ENCODE results near the gene FXYD6. TPM values are rescaled to one million over a fixed set of nuclear protein-coding genes. Genes with fewer than 3 reads are reported as not detected.
A peak's percentile ranks its signal among the peaks of the same experiment; 100 is the strongest.

Gene FXYD6
- total and polyA plus RNA-seq, 4 donors: 4.7 to 22.5 (median 12.3) TPM

DNA sequence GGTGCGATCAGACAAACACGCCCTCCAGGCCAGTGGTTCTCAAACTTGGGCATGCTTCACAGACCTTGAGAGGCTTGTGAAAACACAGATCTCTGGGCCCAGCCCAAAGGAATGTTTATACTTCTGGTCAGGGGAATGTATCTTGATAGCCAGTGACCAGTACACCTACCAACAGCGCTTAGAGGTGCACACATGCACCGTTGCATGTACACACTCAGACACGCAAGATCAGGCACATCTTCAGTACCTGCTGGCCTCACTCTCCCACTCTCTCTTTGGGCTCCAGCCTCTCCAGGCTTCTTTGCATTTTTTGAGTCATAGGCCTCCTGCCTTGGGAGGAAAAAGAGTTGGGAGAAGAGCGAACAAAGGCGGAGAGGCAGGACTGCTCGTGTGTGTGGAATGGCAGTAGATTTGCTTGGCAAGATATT lies 11.7 kb upstream of the FXYD6 start:
- no peaks in the 10 kb centered on the region for H3K36me3 ChIP-seq (ENCODE audit: control insufficient read depth in 4 of 4, insufficient read depth in 3 of 4, low read depth in 1 of 4, low read length in 3 of 4)
- peak; percentile 17 for DNase-seq (ENCODE audit: low spot score)
- 70% methylated on average over 8 of the region's 8 CpGs for WGBS
- peaks cover 0 to 3% (median 0%) of the 10 kb centered on the region in 4 donors for H3K27me3 ChIP-seq (ENCODE audit: control insufficient read depth in 4 of 4, insufficient read depth in 4 of 4, low read length in 3 of 4)
- TF ChIP-seq FOXA2 (IDR thresholded peaks at IDR 0.05): no peak
- TF ChIP-seq, protein P1, sequence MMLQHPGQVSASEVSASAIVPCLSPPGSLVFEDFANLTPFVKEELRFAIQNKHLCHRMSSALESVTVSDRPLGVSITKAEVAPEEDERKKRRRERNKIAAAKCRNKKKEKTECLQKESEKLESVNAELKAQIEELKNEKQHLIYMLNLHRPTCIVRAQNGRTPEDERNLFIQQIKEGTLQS (IDR thresholded peaks at IDR 0.05): no peak
- TF ChIP-seq HNF4A (conservative IDR thresholded peaks at IDR 0.05): no peak
- TF ChIP-seq, protein P2, sequence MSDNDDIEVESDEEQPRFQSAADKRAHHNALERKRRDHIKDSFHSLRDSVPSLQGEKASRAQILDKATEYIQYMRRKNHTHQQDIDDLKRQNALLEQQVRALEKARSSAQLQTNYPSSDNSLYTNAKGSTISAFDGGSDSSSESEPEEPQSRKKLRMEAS (IDR thresholded peaks at IDR 0.05): no peak
- no peak overlapping the region for H3K27ac ChIP-seq (ENCODE audit: low read depth in 1 of 2, low read length in 2 of 2)
- no peak overlapping the region for H3K9ac ChIP-seq (ENCODE audit: low read depth in 1 of 2, low read length in 2 of 2)
- H3K4me3 ChIP-seq (ENCODE audit: low read depth in 1 of 3, low read length in 3 of 3): no peak overlapping the region
- no peaks in the 10 kb centered on the region for H3K9me3 ChIP-seq (ENCODE audit: control insufficient read depth in 4 of 4, low read length in 3 of 4)
- no peaks in the 10 kb centered on the region for H3K4me1 ChIP-seq (ENCODE audit: control insufficient read depth in 4 of 4, insufficient read depth in 4 of 4, low read length in 3 of 4)

DNA sequence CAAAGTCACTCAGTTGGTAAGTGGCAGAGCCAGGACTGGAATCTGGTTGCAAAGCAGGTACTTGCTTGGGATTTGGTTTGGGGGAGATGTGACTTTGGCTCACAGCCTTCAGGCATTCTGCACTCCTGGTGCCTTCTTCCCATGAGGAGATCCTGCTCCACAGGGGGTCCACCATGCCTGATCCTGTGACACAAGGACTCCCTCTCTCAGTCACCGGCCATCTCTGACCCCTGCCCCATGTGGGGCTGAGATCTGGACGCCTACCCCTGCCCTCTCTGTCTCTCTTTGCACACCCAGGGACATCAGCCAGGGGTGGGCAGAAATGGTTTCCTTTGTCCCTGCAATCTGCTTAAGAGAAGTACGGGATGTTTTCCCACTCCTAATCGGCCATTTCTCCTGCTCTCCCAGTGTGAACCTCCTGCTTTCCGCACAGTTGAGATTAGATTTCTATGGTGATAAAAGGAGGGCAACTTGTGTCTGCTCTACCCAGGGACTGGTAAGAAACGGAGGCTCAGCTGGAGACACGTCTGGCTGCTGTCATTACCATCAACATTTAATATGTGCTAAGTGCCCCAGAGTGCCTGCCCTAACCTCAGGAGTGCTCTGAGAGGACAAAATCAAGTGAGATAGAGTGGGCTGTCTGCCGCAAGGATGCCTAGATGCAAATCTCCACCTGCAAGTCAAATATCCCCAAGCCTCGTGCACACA lies 11.1 kb upstream of the FXYD6 start:
- DNase-seq (ENCODE audit: low spot score): no peak
- Histone ChIP-seq H3K27ac (ENCODE audit: low read depth in 1 of 2, low read length in 2 of 2) (no peak overlapping the region), H3K9ac (ENCODE audit: low read depth in 1 of 2, low read length in 2 of 2) (no peak overlapping the region), H3K4me1 (ENCODE audit: control insufficient read depth in 4 of 4, insufficient read depth in 4 of 4, low read length in 3 of 4) (no peaks in the 10 kb centered on the region), H3K27me3 (ENCODE audit: control insufficient read depth in 4 of 4, insufficient read depth in 4 of 4, low read length in 3 of 4) (peaks cover 0 to 2% (median 0%) of the 10 kb centered on the region in 4 donors), H3K36me3 (ENCODE audit: control insufficient read depth in 4 of 4, insufficient read depth in 3 of 4, low read depth in 1 of 4, low read length in 3 of 4) (no peaks in the 10 kb centered on the region), H3K4me3 (ENCODE audit: low read depth in 1 of 3, low read length in 3 of 3) (no peak overlapping the region), H3K9me3 (ENCODE audit: control insufficient read depth in 4 of 4, low read length in 3 of 4) (no peaks in the 10 kb centered on the region)
- TF ChIP-seq, protein P3, sequence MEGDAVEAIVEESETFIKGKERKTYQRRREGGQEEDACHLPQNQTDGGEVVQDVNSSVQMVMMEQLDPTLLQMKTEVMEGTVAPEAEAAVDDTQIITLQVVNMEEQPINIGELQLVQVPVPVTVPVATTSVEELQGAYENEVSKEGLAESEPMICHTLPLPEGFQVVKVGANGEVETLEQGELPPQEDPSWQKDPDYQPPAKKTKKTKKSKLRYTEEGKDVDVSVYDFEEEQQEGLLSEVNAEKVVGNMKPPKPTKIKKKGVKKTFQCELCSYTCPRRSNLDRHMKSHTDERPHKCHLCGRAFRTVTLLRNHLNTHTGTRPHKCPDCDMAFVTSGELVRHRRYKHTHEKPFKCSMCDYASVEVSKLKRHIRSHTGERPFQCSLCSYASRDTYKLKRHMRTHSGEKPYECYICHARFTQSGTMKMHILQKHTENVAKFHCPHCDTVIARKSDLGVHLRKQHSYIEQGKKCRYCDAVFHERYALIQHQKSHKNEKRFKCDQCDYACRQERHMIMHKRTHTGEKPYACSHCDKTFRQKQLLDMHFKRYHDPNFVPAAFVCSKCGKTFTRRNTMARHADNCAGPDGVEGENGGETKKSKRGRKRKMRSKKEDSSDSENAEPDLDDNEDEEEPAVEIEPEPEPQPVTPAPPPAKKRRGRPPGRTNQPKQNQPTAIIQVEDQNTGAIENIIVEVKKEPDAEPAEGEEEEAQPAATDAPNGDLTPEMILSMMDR (IDR thresholded peaks at IDR 0.05; ENCODE audit: low read depth, low read length, missing input control): no peak
- TF ChIP-seq, protein P4, sequence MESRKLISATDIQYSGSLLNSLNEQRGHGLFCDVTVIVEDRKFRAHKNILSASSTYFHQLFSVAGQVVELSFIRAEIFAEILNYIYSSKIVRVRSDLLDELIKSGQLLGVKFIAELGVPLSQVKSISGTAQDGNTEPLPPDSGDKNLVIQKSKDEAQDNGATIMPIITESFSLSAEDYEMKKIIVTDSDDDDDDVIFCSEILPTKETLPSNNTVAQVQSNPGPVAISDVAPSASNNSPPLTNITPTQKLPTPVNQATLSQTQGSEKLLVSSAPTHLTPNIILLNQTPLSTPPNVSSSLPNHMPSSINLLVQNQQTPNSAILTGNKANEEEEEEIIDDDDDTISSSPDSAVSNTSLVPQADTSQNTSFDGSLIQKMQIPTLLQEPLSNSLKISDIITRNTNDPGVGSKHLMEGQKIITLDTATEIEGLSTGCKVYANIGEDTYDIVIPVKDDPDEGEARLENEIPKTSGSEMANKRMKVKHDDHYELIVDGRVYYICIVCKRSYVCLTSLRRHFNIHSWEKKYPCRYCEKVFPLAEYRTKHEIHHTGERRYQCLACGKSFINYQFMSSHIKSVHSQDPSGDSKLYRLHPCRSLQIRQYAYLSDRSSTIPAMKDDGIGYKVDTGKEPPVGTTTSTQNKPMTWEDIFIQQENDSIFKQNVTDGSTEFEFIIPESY (IDR thresholded peaks at IDR 0.05): no peak
- TF ChIP-seq YY1 (IDR thresholded peaks at IDR 0.05) (no peak), HNF4A (conservative IDR thresholded peaks at IDR 0.05) (no peak), FOXA2 (IDR thresholded peaks at IDR 0.05) (no peak), SP1 (IDR thresholded peaks at IDR 0.05) (no peak), NR2F2 (IDR thresholded peaks at IDR 0.05) (no peak), EGR1 (IDR thresholded peaks at IDR 0.05; ENCODE audit: low read depth in 2 of 2) (no peak)
- TF ChIP-seq, protein P1 (IDR thresholded peaks at IDR 0.05): no peak
- WGBS: 48% methylated on average over 9 of the region's 9 CpGs

DNA sequence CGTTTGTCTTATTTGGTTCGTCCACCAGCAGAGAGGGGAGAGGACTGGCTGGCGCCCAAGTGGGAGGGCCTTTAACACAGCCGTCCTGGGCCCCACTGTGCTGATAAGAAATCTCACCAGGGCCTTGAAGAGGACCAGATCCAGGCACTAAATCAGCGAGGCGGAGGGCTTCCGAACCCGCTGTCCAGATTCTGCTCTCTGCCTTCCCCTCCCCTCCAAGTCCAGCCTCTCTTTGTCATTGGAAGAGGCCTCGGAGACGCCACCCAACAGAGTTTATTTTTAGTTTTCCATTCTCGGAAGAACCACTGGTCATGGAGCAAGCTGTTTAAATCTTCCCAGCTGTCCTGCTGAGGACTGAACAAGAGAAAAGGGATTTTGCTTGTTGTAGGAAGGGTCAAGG lies 9.3 kb upstream of the FXYD6 start:
- Histone ChIP-seq H3K9ac (ENCODE audit: low read depth in 1 of 2, low read length in 2 of 2) (no peak overlapping the region), H3K27ac (ENCODE audit: low read depth in 1 of 2, low read length in 2 of 2) (peak overlapping the region; percentile 32 to 50), H3K27me3 (ENCODE audit: control insufficient read depth in 4 of 4, insufficient read depth in 4 of 4, low read length in 3 of 4) (peaks cover 0 to 3% (median 0%) of the 10 kb centered on the region in 4 donors), H3K4me3 (ENCODE audit: low read depth in 1 of 3, low read length in 3 of 3) (no peak overlapping the region), H3K4me1 (ENCODE audit: control insufficient read depth in 4 of 4, insufficient read depth in 4 of 4, low read length in 3 of 4) (no peaks in the 10 kb centered on the region), H3K36me3 (ENCODE audit: control insufficient read depth in 4 of 4, insufficient read depth in 3 of 4, low read depth in 1 of 4, low read length in 3 of 4) (no peaks in the 10 kb centered on the region), H3K9me3 (ENCODE audit: control insufficient read depth in 4 of 4, low read length in 3 of 4) (no peaks in the 10 kb centered on the region)
- 42% methylated on average over 11 of the region's 11 CpGs for WGBS
- no peak for DNase-seq (ENCODE audit: low spot score)
- TF ChIP-seq, protein P5, sequence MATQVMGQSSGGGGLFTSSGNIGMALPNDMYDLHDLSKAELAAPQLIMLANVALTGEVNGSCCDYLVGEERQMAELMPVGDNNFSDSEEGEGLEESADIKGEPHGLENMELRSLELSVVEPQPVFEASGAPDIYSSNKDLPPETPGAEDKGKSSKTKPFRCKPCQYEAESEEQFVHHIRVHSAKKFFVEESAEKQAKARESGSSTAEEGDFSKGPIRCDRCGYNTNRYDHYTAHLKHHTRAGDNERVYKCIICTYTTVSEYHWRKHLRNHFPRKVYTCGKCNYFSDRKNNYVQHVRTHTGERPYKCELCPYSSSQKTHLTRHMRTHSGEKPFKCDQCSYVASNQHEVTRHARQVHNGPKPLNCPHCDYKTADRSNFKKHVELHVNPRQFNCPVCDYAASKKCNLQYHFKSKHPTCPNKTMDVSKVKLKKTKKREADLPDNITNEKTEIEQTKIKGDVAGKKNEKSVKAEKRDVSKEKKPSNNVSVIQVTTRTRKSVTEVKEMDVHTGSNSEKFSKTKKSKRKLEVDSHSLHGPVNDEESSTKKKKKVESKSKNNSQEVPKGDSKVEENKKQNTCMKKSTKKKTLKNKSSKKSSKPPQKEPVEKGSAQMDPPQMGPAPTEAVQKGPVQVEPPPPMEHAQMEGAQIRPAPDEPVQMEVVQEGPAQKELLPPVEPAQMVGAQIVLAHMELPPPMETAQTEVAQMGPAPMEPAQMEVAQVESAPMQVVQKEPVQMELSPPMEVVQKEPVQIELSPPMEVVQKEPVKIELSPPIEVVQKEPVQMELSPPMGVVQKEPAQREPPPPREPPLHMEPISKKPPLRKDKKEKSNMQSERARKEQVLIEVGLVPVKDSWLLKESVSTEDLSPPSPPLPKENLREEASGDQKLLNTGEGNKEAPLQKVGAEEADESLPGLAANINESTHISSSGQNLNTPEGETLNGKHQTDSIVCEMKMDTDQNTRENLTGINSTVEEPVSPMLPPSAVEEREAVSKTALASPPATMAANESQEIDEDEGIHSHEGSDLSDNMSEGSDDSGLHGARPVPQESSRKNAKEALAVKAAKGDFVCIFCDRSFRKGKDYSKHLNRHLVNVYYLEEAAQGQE (IDR thresholded peaks at IDR 0.05): no peak
- TF ChIP-seq, protein P4 (IDR thresholded peaks at IDR 0.05): no peak
- TF ChIP-seq, protein P3 (IDR thresholded peaks at IDR 0.05; ENCODE audit: low read depth, low read length, missing input control): no peak
- TF ChIP-seq JUND (IDR thresholded peaks at IDR 0.05) (no peak), RXRA (IDR thresholded peaks at IDR 0.05) (no peak)
